ENCODE measurements around the gene DLAT.

GRCh38 chr11:112073941-112074811, 49.0 kb downstream of the DLAT start, which contains the start of the genes NKAPD1 and PIH1D2:
- TF ChIP-seq CTCF (conservative IDR thresholded peaks at IDR 0.05; ENCODE audit: low read depth, low read length) (0 out of 2 replicates have a peak, but pooled peaks have one; percentile 16), EZH2 (IDR thresholded peaks at IDR 0.05; ENCODE audit: borderline replicate concordance, low read depth, low read length, poor library complexity, severe bottlenecking) (no peak)
